Astrocyte (in vitro differentiated cells and primary cell): Measurements from ENCODE around the gene TRMT6.

Experiments used
- EZH2 ChIP-seq: IDR thresholded peaks from 2 replicates; pipeline ENCODE4 v1.6.1; 2012; ENCODE audit warnings: mild to moderate bottlenecking, low read length, inconsistent platforms; ENCODE audit not compliant: insufficient read depth
- TF ChIP-seq, protein P1 (sequence below): IDR thresholded peaks from 2 replicates; pipeline ENCODE4 v1.5.1; 2011; ENCODE audit warnings: low read depth, mild to moderate bottlenecking, inconsistent platforms, low read length, moderate library complexity; ENCODE audit not compliant: insufficient read depth

DNA sequence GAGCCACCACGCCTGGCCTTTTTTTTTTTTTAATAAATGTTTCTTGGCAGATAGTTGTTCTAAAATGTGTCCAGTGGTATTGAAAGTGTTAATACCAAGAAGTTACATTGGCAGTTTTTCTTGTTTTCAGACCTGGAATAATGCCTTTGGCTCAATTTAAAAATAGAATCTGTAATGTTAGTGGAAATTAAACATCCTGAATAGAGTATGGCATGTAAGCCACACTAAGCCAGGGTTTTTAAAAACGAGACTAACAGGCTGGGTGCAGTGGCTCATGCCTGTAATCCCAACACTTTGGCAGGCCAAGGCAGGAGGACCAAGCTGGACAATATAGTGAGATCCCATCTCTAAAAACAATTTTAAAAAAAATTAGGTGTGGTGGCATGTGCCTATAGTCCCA is 25.4 kb upstream of the TRMT6 start:
- TF ChIP-seq, protein P1, sequence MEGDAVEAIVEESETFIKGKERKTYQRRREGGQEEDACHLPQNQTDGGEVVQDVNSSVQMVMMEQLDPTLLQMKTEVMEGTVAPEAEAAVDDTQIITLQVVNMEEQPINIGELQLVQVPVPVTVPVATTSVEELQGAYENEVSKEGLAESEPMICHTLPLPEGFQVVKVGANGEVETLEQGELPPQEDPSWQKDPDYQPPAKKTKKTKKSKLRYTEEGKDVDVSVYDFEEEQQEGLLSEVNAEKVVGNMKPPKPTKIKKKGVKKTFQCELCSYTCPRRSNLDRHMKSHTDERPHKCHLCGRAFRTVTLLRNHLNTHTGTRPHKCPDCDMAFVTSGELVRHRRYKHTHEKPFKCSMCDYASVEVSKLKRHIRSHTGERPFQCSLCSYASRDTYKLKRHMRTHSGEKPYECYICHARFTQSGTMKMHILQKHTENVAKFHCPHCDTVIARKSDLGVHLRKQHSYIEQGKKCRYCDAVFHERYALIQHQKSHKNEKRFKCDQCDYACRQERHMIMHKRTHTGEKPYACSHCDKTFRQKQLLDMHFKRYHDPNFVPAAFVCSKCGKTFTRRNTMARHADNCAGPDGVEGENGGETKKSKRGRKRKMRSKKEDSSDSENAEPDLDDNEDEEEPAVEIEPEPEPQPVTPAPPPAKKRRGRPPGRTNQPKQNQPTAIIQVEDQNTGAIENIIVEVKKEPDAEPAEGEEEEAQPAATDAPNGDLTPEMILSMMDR: no peak
- TF ChIP-seq EZH2: no peak
